ENCODE measurements around the gene TMCC2.

Gene TMCC2

GRCh38 chr1:205304046-205304694, 76.4 kb downstream of the TMCC2 start:
- no peak for DNase-seq (ENCODE audit: low spot score)

- no peak for DNase-seq (ENCODE audit: low spot score)
These were observed 76.9 kb downstream of the TMCC2 start for GRCh38 chr1:205304695-205305070.

GRCh38 chr1:205306929-205307566, 79.3 kb downstream of the TMCC2 start:
- no peak for DNase-seq (ENCODE audit: low spot score)

- DNase-seq (ENCODE audit: low spot score), result no peak
These were observed 82.0 kb downstream of the TMCC2 start for GRCh38 chr1:205309741-205310140.

GRCh38 chr1:205310976-205311704, 83.4 kb downstream of the TMCC2 start:
- no peak for DNase-seq (ENCODE audit: low spot score)

- no peak for DNase-seq (ENCODE audit: low spot score)
These were observed 85.3 kb downstream of the TMCC2 start for GRCh38 chr1:205312866-205313562.

- DNase-seq (ENCODE audit: low spot score), result no peak
These were observed 86.0 kb downstream of the TMCC2 start for GRCh38 chr1:205313563-205314308.

- DNase-seq (ENCODE audit: low spot score), result no peak
These were observed 87.4 kb downstream of the TMCC2 start for GRCh38 chr1:205315008-205315618.

- DNase-seq (ENCODE audit: low spot score), result no peak
These were observed 88.4 kb downstream of the TMCC2 start for GRCh38 chr1:205316161-205316566.

- no peak for DNase-seq (ENCODE audit: low spot score)
These were observed 89.7 kb downstream of the TMCC2 start for GRCh38 chr1:205317311-205317917.

GRCh38 chr1:205318231-205318991, 90.7 kb downstream of the TMCC2 start:
- no peak for DNase-seq (ENCODE audit: low spot score)

- peak; percentile 21 for DNase-seq (ENCODE audit: low spot score)
These were observed 91.6 kb downstream of the TMCC2 start for GRCh38 chr1:205319081-205320018.

- DNase-seq (ENCODE audit: low spot score), result peak; percentile 64
These were observed 93.6 kb downstream of the TMCC2 start, which contains the start of gene NUAK2 for GRCh38 chr1:205321162-205321958. Gene NUAK2, minus strand, starts transcription at chr1:205321745. Its CDS starts 117 bp downstream, at chr1:205321628.

GRCh38 chr1:205321959-205322283, 94.2 kb downstream of the TMCC2 start:
- DNase-seq (ENCODE audit: low spot score), result no peak
